Measurements from ENCODE around the gene DENND1A.

DNA sequence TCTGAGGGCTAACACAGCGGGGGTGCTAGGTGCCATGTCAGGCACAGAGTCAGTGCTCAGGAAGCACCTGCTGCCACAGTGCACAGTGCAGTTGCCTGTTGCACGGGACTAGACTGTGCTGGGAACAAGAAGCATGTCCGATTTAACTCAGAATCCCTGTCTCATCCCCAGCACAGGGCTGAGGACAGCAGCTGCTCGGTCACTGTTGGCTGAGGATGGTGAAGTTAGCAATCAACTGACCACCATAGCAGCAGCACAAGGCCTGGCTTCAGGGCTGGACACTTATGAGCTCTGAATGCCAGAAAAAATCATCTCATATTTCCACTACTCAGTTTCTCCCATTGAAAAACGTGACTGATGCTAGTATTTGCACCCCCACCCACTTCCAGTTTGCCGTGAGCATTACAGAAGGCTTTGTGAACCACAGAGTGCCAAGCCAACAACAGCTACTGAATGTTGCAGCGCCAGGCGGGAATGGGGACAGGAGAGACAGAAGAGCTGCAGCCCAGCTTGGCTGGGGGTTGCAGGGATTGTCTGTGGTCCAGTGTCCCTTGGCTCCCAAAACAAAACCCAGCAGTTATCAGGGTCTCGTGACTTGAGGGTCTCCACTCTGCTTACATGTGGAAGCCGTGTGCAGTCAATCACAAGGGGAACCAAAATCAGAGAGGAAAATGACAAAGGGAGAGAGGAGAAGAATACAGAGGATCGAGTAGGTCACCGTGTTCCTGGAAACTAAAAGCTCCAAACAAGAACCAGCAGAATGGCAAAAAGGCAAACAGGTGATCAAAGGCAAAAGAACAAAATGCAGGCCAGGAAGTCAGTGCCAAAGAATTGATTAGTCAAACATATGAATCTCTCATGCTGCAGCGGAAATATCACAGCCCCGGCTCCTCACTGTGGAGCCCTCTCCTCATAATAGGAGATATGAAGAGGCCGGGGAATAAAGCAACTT, 418.3 kb downstream of the DENND1A start:
- TF ChIP-seq, protein P1, sequence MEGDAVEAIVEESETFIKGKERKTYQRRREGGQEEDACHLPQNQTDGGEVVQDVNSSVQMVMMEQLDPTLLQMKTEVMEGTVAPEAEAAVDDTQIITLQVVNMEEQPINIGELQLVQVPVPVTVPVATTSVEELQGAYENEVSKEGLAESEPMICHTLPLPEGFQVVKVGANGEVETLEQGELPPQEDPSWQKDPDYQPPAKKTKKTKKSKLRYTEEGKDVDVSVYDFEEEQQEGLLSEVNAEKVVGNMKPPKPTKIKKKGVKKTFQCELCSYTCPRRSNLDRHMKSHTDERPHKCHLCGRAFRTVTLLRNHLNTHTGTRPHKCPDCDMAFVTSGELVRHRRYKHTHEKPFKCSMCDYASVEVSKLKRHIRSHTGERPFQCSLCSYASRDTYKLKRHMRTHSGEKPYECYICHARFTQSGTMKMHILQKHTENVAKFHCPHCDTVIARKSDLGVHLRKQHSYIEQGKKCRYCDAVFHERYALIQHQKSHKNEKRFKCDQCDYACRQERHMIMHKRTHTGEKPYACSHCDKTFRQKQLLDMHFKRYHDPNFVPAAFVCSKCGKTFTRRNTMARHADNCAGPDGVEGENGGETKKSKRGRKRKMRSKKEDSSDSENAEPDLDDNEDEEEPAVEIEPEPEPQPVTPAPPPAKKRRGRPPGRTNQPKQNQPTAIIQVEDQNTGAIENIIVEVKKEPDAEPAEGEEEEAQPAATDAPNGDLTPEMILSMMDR (IDR thresholded peaks at IDR 0.05): no peak
- TF ChIP-seq POLR2AphosphoS5 (IDR thresholded peaks at IDR 0.05): no peak
